Measurements from ENCODE around the gene FAM118B.

GRCh38 chr11:126256216-126256615, 44.6 kb downstream of the FAM118B start:
- TF ChIP-seq POLR2A (IDR thresholded peaks at IDR 0.05) (no peak), CTCF (IDR thresholded peaks at IDR 0.05) (no peak), POLR2AphosphoS5 (IDR thresholded peaks at IDR 0.05) (no peak), EP300 (IDR thresholded peaks at IDR 0.05) (no peak)

Measured in stomach (tissue), 4 donors.